GM12801 (cell line): ENCODE data around the gene GRM7.

ENCODE experiments used
- TF ChIP-seq, protein P1 (sequence below): IDR thresholded peaks from one replicate; pipeline ENCODE4 v1.5.1; 2011; ENCODE audit warnings: control low read depth; ENCODE audit not compliant: insufficient read length; ENCODE audit errors: extremely low read depth

GRM7 gene

DNA sequence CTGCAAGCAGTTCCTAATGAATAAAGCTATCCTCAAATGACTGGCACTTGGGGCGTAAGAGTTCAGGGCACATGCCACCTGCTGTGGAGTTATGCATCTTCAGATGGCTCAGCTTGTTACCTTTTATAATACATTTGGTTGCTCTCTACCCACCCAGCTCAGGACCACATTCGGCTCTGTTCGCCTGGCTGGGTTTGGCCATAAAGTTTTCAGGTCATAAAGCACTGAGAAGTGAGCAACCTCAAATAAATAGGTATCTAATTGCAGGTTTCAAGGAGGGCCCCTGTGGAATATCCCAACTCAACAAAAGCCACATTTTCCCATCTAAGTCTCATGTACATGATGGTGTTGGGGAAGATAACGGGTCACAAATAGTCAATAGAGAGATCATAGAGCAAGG, 727.3 kb downstream of the GRM7 start:
- TF ChIP-seq, protein P1, sequence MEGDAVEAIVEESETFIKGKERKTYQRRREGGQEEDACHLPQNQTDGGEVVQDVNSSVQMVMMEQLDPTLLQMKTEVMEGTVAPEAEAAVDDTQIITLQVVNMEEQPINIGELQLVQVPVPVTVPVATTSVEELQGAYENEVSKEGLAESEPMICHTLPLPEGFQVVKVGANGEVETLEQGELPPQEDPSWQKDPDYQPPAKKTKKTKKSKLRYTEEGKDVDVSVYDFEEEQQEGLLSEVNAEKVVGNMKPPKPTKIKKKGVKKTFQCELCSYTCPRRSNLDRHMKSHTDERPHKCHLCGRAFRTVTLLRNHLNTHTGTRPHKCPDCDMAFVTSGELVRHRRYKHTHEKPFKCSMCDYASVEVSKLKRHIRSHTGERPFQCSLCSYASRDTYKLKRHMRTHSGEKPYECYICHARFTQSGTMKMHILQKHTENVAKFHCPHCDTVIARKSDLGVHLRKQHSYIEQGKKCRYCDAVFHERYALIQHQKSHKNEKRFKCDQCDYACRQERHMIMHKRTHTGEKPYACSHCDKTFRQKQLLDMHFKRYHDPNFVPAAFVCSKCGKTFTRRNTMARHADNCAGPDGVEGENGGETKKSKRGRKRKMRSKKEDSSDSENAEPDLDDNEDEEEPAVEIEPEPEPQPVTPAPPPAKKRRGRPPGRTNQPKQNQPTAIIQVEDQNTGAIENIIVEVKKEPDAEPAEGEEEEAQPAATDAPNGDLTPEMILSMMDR = no peak

DNA sequence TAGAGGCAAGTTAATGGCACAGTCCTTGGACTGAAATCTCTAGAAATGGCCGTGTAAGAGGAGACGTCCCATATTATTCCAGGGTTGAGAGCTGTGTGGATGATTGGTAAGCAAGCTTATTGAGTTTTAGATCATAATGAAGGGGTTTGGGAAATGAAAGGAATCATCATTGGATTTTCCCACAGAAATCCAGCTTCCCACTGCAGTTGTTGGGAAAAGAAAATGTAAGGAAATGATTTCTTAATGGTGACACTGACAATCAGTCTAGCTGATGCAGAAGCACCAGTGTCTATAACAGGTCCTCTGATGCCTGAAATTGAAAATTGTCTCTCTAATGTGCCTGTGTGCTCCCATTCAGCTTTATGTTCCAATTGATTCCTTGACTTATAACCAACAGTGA, 728.6 kb downstream of the GRM7 start:
- TF ChIP-seq, protein P1 = no peak

DNA sequence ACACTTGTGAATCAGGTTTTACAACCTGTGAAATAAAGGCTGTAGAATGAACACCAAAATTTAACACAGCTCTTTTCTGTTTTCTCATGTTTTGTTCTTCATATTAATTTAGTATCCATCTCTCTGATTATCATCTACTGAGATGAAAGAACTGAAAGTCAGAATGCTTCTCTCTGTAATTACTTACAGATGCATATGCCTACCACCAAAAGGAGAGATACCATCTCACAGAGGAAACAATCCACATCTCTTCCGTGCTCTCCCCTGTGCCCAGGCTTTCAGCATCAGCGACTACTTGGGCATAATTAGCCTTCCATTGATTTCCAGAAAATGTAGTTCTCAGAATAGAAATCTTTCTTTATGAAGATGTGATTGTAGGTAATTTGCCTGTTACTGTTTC, 741.4 kb downstream of the GRM7 start:
- TF ChIP-seq, protein P1 = no peak

DNA sequence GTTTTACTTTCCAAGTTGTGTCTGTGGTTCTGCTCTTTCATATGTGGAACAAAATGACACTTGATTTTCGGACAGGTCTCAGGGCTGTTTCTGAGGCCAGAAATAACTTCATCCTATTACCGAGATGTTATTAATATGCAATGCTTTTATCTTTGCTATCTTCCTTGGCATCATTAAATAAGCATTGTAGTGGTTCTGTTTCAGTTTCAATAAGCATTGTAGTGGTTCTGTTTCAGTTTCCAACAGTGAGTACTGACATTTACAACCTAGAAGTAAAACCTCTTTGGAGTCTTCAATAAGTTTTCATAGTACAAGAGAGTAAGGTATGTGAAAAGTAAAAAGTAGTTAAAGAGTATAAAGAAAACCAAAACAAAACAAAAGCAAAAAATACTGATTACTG, 746.2 kb downstream of the GRM7 start:
- TF ChIP-seq, protein P1 = no peak

DNA sequence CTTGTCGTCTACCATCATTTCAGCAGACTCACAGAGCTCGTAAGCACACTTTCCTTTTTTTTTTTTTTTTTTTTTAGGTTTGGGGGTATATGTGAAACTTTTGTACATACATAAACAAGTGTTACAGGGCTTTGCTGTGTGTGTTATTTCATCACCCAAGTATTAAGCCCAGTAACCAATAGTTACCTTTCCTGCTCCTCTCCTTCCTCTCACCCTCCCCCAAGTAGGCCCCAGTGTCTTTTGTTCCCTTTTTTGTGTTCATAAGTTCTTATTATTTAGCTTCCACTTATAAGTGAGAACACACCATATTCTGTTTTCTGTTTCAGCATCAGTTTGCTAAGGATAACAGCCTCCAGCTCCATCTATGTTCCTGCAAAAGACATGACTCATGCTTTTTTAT, 746.8 kb downstream of the GRM7 start:
- TF ChIP-seq, protein P1 = no peak

DNA sequence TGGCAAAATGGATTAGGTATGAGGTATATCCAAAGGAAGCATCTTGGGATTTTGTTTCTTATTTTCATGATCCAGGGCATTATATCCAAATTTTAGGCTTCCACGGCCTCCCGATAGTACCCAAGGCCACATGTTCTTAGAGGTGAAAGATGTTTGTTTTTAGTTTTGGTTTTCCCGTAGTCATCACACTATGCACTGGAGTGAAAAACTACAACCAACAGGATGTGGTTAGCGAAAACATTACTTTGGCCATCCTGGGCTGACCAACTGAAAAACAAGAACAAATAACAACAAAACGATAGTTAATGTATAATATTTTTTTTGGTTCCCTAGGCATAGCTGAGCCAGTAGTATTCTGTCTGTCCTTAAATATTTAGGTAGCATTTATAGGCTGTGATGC, 749.7 kb downstream of the GRM7 start:
- TF ChIP-seq, protein P1 = no peak

DNA sequence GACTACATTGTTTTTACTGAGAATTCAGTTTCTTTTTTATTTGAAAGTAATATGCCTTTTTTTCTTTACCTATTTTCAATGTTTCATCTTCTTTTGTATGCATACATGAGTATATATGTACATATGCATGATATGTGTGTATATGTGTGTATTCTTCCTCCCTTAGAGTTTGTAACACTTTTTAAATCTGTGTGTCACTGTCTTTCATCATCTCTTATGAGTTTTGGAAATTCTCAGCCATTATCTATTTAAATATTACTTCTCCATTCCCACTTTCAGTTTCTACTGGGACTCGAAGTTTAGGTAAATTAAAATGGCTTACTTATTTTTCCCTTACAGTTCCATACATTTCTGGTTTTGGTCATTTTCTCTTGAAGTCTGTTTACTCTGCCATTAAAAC, 754.1 kb downstream of the GRM7 start:
- TF ChIP-seq, protein P1 = no peak

DNA sequence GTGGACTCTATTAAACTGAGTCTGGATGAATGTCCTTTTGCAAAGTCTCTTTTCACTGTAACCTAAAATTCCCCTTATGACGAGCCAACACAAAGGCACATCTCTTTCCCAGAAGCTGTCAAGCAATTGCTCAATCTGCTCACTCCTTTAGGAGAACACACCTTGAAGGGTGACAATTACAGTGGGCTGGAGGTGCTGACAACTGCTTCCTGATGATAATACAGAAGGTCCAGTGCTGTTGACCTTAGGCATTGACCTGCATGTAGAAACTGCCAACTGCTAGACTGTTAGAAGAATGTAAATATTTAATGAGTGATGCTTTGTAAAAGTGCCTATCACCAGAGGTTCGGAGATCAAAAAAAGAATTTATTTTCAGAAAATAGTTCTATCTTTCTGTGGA, 757.7 kb downstream of the GRM7 start:
- TF ChIP-seq, protein P1 = no peak
